GM12873 (cell line): ENCODE data around the gene DTNA.

ENCODE experiments used
- TF ChIP-seq, protein P1 (sequence below): IDR thresholded peaks from 2 replicates; pipeline ENCODE4 v1.5.1; 2012; ENCODE audit warnings: low read depth, mild to moderate bottlenecking, moderate library complexity, low read length, control low read depth; ENCODE audit not compliant: insufficient read depth; ENCODE audit errors: missing control alignments

DTNA gene

DNA sequence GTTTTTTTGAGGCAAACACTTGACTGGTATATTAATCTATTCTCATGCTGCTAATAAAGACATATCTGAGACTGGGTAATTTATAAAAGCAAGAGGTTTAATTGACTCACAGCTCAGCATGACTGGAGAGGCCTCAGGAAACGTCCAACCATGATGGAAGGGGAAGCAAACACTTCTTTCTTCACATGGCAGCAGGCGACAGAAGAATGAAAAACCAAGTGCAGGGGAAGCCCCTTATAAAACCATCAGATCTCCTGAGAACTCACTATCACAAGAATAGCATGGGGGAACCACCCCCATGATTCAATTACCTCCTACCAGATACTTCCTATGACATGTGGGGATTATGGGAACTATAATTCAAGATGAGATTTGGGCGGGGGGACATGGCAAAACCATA lies 194.9 kb downstream of the DTNA start:
- TF ChIP-seq, protein P1, sequence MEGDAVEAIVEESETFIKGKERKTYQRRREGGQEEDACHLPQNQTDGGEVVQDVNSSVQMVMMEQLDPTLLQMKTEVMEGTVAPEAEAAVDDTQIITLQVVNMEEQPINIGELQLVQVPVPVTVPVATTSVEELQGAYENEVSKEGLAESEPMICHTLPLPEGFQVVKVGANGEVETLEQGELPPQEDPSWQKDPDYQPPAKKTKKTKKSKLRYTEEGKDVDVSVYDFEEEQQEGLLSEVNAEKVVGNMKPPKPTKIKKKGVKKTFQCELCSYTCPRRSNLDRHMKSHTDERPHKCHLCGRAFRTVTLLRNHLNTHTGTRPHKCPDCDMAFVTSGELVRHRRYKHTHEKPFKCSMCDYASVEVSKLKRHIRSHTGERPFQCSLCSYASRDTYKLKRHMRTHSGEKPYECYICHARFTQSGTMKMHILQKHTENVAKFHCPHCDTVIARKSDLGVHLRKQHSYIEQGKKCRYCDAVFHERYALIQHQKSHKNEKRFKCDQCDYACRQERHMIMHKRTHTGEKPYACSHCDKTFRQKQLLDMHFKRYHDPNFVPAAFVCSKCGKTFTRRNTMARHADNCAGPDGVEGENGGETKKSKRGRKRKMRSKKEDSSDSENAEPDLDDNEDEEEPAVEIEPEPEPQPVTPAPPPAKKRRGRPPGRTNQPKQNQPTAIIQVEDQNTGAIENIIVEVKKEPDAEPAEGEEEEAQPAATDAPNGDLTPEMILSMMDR = no peak

DNA sequence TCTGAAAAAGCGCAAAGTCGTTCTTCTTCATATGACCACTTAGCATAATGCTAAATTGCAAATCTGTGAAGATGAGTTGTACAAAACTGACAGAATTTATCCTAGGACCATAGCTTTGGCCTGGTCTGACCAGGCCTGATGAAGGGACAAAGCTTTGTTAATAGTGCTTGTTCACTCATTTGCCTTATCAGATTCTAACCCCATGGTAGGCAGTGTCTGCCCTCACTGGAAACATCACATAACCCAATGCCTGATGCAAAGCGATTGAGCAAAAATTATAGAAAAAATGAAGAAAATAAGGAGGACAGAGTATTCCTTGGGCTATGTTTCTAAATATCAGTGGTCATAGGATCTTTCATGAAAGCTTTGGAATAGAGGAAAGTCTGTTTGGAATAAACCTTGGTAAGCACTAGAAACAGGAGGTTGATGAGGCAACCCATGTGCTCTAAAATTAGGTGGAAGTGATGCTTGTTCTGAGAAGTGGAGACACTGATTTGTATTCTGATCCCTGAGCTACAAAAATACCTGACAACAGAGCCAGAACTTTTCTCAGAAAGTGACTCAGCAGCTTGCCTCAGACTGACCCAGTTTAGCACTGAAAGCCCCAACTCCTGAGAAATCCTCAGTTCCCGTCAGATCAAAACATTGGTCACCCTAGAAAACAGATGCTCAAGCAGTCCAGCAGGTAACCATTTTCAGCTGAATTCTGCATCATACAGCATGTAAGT lies 199.7 kb downstream of the DTNA start:
- TF ChIP-seq, protein P1 = no peak

DNA sequence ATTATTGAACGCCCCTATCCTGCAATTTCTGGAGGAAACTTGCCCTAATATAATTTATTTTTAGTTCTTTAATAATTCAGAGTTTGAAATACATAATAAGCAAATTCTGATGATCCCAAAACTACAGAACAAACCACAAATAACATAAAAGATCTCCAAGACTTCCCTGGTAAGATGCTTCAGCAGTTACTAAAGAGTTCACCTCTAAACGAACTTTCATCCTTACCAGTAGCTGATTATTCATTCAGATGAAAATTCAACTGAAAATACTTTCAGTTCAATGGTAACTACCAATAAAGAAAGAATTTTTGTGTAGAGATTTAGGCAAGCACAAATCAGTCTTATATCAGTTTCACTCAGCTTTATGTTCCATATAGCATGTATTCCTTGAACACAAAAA lies 201.0 kb downstream of the DTNA start:
- TF ChIP-seq, protein P1 = no peak

DNA sequence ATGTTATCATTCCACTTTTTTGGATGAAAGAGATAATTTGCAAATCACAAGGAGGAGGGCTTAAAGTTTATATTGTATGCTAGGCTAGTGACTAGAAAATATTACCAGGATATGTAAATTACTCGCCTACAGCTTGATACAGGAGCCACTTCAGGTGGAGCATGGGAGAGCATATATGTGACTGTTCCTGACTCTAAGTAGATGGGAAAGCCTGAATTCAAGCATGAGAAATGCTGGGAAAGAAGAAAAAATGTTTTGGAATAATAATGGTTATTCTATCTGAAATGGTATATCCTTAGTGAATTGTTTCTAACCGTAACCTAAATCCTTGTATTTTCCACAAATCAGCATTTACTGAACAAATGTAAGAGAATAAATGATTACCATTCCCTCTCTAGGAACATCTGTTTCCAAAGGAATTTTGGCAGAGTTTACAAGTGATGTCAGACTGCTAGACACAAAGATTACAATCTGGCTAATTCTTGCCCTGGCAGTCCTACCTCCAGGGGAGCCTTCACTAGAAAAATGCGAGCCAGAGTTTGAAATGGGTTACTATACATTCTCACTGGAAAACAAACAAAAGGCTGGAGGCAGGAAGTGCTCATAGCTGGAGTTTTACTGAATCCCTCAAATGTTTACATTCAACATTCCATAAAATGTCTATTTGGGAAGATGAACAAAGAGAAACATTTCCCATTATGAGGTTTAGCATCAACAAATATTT lies 201.7 kb downstream of the DTNA start:
- TF ChIP-seq, protein P1 = no peak

DNA sequence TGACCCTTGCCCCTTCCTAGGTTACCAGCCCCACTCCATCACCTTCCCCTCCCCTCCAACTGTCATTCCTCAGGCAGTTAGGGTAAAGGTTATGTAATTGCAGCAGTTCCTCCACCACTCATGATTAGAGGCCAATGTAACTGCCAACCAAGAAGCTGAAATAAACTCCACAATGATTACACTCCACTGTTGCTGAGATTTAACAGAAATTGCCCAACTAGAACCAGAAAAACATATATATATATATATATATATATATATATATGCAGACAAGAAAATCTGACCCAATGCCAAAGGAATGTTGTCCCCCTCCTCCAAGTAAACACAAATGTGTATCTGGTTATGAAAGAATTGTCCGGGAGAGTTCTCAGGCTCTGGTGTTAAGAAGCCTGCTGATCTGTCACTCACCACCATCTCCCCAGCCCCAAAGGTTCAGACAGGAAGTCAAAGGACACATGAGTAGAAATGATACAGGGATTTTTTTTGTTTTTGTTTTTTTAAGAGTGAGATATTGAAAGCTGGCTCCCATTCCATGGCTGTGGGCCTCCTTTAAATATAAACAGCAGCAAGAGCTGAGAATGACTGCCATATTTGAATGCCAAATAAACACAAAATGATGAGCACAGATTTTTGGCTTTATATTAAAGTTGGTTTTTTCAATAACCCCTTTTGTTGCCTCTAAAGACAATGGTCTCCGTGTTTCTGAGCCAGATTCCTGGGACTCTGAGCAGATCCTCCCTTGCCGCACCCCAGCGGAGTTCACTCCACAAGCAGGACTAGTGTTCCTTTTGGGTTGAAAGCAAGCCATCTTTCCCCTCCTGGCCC lies 204.0 kb downstream of the DTNA start:
- TF ChIP-seq, protein P1 = no peak

DNA sequence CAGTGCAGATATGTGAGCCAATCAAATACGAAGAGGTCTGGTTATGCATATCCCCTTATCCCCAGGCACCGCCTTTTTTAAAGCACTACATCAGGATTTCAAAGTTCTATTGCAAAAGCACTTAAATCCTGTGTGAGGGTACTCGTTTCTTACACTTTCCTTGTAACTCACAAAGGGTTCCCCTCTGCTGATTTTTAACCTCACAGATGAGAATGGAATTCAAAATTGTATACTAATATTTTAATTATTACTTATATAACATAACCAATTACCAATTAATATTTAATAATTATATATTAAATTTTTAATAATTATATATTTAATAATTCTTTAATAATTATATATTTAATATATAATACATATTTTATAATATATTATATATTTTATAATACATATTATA lies 204.9 kb downstream of the DTNA start:
- TF ChIP-seq, protein P1 = no peak

DNA sequence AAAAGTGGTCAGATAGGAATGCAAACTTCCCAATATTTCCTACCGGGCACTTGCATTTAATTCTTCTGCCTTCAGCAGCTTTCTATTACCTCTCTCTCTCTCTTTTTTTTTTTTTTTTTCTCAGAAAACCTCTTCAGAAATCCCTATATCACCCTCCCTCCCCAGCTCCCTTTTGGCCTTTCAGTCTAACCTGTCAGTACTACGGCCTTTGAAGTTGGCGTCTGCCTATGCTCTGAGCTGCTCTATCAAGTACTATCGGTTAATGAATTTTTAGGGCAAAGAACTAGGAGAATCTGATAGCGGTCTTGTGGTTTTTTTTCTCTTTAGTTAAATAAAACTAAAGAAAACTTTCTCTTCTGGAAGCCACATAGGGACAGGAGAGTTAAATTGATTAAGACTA lies 208.8 kb downstream of the DTNA start:
- TF ChIP-seq, protein P1 = no peak
